ENCODE data around the gene PSMC1.
"Not testable (repeated sequence)": the region's sequence is repeated elsewhere in the genome, so short reads cannot be mapped to it uniquely, and the experiment has no call there.

Gene PSMC1

DNA sequence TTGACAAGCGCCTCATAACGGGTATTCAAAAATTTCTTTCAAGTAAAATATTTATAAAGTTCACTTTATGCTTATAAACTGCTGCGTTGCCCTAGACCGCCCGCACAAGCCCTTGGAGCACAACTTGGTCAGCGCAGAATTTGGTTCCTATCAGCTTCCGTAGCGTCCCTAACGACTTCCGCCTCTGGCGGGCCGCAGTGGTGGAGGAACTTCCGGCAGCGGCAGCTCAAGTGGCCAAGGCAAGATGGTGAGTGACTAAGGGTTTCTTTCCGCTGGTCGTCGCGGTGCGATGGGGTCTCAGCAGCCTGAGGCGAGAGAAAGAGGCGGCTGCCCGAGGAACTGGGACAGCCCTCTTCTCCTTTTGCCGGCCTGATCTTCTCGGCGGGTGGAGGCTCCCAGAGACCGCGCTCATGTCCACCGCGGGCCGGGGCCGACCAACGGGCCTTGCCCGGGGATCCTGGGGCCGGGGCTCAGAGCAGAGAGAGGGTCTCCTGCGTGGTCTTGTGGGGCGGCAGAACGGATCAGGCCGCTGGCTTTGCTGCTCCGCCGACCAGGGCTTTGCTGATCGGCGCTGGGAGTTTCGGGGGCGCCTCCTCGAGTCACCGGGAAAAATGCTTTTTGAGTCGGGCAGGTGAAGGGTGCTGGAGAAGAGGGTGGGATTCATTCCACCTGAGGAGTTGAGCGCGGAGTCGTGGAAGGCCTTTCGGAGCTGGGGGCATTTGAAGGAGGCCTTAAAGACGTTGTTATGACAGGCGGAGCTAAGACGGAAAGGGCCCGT, at the start of gene PSMC1:
Gene PSMC1, plus strand, starts transcription at position 200 of the 778 bp plus-strand sequence. Its CDS starts 45 bp downstream, at position 245.
- DNase-seq = peak; percentile 93

DNA sequence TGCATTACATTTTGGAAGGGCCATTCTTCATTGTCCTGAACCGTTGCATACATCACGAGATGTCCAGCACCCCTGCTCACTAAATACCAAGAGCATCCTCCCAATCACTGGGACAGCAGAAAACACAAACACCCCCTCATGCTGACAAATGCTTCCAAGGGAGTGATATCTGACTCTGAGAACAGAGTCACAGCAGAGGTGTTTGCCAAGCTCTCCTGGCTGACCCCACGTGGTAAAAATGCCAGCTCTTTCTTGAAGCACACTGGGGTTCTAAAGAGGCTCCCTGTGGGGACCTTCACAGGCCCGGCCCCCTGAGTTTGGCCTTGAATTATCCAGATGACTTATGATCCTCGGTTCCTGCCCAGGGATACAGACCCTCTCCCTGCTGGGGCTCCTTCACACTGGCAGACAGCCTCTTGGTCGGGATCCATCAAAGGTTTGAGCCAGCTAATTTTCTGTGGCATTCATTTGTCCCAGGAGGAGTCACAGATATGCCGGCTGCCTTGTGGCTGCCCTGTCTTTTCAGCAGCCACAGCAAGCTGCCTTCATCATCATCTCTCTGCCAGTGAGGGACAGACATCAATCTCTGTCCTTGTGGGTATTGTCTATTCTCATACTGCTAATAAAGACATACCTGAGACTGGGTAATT, 43.1 kb upstream of the PSMC1 start:
- no peak for DNase-seq

DNA sequence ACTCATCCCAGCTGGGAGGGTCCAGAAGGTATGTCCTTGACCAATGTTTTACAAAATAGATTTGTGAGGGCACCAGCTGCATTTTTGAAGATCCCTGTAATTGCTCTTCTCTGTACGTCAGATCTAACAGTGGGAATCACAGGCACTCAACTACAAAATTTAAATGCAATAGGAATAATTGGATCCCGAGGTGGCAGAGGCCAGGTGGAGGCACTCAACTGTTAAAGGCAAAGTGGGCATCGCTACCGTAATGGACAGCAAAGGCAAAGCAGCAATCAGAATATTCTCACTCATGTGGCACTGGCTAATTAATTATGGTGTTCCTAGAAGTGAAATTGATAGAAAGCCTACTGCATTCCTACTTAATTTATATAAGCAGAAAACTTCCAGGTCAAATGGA, 27.9 kb upstream of the PSMC1 start:
- DNase-seq = no peak

GRCh38 chr14:90229942-90230341, 26.4 kb upstream of the PSMC1 start:
- DNase-seq = not testable (repeated sequence)

DNA sequence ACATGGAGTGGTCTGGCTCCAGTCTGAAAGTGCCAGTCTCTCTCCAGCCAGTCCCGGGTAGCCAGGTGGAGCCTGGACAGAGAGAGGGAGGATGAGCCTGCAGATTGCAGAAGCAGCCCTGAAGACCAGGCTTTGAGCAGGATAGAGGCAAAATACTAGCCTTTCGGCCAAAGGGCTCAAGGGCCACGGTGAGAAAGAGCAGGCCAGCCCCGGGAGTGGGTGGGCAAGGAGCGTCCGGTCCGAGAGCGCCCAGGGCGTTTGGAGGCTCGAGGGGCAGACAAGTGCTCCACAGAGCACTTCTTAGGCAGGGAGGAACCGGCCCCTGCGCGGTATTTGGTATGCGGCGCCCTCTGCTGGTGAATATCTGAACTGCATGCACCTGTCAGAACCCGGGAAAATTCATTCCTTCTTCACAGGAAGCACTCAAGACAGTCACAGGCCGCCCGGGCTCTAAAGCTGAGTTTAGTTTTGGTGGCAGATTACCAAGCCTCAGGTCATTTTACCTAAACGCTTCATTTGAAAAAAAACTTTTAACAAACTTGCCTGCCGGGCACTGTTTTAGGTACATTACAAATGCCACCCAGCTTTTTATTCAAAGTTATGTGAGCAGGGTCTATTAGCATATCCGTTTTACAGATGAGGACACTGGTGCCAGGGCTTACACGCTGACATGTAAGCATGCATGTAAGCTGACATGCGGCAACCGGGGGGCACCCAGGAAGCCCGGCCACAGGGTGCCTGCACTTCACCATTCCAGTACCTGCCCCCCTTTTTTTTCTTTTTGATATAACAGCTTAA, 21.0 kb upstream of the PSMC1 start:
- DNase-seq = peak; percentile 54

DNA sequence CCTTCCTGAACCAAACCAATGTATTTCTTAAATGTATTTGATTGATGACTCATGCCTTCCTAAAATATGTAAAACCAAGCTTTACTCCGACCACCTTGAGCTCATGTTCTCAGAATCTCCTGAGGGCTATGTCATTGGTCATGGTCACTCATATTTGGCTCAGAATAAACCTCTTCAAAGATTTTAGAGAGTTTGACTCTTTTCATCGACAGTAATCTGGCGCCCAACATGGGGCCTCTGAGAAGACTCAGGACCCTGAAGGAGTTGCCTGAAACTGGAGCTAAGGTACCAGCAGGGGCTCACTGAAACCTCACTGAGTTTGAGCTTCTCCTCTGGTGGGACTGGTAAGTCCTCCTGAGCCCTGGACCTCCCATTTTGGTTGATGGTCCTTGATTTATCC, 17.2 kb upstream of the PSMC1 start:
- DNase-seq = no peak

DNA sequence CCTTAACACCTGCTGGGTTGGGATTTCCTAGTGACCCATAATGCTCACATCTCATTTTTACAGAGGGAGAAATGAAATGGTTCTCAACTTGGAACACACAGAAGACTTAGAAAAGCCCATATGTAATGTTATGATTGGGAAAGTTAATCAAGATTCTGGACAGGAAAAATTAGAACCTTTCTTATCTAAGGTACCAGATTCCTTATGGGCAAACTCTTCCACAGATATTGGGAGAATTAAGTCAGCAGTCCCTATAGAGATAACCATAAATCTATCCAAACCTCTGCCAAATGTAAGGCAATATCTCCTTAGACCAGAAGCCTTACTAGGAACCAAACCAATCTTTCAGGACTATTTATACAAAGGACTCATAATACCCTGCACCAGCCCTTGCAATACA, 13.9 kb upstream of the PSMC1 start:
- no peak for DNase-seq

- DNase-seq = no peak
Observed at GRCh38 chr14:90246936-90247335, 9.4 kb upstream of the PSMC1 start.

GRCh38 chr14:90247441-90247840, 8.9 kb upstream of the PSMC1 start:
- not testable (repeated sequence) for DNase-seq

DNA sequence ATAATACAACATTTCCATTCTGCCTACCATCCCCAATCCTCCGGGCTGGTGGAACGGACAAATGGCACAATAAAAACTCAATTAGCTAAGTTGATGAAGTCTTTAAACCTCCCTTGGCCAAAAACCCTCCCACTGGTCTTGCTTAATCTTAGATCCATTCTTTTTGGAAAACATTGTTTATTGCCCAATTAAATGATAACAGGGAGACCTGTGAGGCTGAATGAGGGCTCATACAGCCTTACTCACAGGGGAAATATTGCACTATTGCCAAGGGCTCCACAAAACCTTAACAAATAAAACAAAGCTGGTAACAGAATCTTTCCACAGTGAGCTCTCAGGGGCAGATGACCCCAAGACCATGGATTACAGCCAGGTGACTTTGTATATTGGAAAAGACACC, 7.8 kb upstream of the PSMC1 start:
- no peak for DNase-seq

DNA sequence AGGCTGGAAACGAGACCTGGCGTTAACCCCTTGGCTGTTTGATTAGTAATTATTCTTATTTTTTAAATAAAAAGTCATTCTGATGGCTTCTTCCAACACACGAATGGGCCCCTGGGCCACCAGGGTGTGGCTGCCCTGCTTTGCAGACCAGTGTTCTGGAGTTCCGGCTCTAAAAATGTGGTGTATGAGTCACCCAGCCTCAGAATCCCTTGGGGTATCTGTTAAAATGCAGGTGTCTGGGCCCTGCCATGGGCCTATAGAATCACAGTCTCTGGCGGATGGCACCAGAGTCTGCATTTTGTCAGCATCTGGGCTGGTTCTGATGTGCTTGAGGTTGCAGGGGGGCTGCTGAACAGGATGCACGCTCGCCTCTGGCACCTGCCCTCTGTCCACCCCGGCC, 2.5 kb upstream of the PSMC1 start:
- DNase-seq = no peak

DNA sequence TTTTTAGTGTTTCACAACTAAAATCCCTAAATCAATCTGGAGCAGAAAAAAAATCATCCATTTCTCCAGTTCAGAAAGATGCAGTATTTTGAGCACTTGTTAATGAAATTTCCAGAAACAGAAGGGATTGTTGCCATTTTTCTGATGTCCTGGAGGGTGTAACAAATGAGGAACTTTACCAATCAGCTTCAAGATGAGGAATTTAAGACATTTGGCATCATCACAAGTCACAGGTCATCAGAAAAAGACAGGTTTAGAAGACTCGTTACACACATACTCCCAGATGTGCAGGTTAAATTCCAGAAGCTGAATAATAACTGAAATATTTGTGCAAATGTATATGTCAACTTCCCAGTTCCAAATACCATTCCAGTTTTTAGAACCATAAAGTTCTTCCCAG, 482 bp upstream of the PSMC1 start:
- no peak for DNase-seq

- no peak for DNase-seq
Observed at GRCh38 chr14:90263748-90264449, 7.5 kb downstream of the PSMC1 start.

DNA sequence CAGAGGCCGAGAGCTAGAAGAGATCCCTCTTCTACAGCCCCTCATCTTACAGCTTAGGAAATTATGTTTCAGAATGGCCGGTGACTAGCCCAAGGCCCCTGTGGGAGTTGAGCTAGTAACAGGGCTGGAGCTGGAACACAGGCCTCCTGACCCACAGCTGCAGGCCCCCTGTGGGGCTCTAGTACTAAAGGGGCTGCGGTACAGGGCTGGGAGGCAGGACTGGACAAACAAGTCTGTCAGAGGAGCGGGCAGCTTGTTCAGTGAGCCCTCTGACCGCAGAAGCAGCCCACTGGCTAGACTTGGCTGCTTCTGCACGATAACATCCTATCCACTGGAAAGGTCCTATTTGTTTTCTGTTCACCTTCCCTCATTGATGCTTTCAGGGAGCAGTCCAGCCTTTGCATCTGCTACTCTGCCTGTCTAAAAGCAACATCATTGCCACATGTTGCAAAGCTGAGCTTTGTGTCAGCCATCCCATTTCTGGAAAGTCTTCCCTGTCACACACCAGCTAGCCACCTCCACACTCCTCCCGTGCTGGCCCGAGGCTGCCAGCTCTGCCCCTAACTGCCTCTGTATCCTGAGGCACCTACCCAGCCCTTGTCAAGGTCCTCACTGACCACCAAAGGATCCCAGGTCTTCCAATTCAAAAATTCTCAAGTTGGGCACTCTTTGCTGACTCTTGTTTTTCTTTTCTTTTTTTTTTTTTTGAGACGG, 10.2 kb downstream of the PSMC1 start:
- no peak for DNase-seq

- DNase-seq = no peak
Observed at GRCh38 chr14:90268420-90268819, 12.1 kb downstream of the PSMC1 start.

GRCh38 chr14:90272523-90272922, 16.2 kb downstream of the PSMC1 start:
- DNase-seq = no peak

DNA sequence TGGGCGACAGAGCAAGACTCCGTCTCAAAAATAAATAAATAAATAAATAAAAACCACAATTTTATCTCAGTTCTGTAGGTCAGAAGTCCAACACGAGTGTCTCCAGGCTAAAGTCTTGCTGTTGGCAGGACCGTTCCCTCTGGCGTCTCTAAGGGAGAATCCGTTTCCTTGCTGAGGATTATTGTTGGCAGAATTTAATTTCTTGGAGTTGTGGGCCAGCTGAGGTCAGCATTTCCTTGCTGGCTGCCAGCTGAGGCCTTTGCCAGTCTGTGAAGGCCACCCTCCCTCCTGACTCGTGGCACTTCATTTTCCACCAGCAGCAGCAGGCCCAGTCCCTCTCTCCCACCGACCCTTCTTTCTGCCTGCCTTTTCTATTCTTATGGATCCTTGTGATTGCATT, 17.2 kb downstream of the PSMC1 start:
- DNase-seq = no peak

- DNase-seq = no peak
Observed at GRCh38 chr14:90274019-90274418, 17.7 kb downstream of the PSMC1 start.

- DNase-seq = no peak
Observed at GRCh38 chr14:90274808-90275457, 18.6 kb downstream of the PSMC1 start.

GRCh38 chr14:90275458-90275814, 19.1 kb downstream of the PSMC1 start:
- DNase-seq = no peak

DNA sequence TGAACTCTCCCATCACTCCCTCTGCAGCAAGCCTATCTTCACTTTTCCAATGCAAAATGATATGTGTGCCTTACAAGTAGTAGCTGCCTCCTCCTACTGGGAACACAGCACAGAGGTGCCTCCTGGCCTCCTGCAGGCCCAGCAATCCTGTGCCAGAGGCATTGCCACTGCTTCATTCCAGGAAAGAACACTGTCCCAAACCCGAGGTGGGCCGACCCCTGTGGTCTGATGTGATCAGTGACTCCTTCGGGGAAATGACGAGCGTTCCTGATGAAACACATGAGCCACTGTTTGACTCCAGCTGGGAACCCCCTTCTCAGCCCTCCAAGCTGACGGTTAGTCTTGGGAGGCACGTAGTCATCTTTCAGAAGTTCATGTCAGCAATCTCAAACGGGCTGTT, 19.5 kb downstream of the PSMC1 start:
- no peak for DNase-seq
